HG02943 (cell line): Measurements from ENCODE around the gene LIN52.

Experiments
- ATAC-seq: cut with Tn5 transposase; IDR thresholded peaks from one replicate; pipeline ENCODE4 v1.9.1; 2021; ENCODE audit warnings: mild to moderate bottlenecking, low read depth, moderate library complexity; ENCODE audit not compliant: unreplicated experiment

The LIN52 gene

DNA sequence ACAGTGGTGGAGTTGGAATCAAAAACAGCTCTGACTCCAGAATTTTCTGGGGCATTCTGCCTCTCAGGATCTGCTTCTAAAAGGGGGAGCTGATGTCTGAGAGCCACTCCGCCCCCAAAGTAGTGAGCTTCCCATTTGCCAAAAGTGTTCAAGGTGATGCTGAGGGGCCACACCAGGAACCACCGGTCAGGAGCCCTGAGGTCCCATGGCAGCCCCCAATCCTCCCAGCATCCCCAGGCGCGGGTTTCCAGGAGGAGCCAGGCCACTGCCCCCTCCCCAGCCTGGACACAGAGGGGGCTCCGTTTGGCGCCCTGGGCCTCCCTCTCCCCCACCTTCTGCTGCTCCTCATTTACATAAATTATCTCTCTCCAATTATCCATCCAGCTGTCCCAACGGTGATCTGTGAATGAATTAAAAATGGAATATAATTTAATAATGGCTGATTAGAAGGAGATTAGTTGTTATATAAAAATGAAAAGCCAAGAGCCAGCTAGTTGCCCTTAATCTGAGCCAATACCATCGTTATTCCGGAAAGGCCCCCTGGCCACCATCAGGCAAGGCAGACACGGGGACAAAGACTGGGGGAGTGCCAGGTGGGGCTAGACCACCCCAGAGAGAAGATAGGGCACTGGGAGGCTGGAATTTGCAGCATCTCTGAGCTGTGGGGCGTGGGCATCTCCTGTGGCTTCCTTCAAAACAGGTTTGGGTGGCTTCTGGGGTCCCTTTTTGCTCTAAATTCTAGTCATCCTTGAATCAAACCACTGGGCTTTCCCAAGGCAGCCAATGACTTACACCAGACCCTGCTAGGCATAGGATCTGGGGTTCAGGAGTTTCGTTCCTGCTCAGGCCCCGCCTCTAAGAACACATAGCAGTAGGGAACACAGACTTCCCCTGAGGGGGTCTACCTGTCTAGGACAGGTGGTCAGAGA lies 134.8 kb downstream of the LIN52 start:
- ATAC-seq: no peak

DNA sequence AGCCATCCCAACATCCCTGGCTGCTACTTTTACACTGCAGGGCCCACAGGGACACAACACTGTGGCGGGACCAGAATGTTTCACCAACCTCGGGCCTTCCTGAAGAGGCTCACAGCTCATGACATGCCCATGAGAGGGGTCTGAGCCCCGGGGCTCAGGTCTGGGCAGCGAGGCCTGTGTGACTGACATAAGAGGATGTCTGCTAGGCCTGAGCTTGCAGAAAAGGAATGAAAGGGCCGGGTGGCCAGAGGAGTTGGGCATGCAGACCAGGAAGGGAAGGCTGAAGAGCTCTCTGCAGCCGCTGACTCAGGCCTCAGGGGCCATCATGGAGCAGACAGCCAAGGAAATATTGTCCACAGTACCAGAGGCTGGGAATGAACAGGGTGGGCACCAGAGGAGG lies 136.2 kb downstream of the LIN52 start:
- ATAC-seq: no peak

DNA sequence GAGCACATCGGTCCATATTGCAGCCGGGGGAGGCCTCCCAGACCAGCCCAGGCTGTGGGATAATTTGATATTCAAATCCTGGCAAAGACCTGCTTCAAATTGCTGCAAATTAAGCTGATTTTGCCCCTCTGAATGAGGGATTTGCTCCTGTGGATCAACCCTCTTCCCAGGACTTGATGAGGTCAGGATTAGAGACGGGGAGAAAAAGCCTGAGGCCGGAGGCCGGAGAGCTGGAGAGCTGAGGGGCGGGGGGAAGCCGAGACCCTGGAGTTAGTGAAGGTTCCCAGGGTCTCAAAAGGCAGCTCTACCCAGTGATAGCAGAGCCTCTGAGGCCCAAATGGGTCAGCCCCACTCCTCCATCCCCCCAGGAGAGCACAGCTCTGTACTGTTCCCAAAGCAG lies 137.0 kb downstream of the LIN52 start:
- no peak for ATAC-seq

- no peak for ATAC-seq
Observed at GRCh38 chr14:74223016-74223415, 138.3 kb downstream of the LIN52 start.

GRCh38 chr14:74231784-74232183 lies 147.0 kb downstream of the LIN52 start:
- ATAC-seq: no peak

DNA sequence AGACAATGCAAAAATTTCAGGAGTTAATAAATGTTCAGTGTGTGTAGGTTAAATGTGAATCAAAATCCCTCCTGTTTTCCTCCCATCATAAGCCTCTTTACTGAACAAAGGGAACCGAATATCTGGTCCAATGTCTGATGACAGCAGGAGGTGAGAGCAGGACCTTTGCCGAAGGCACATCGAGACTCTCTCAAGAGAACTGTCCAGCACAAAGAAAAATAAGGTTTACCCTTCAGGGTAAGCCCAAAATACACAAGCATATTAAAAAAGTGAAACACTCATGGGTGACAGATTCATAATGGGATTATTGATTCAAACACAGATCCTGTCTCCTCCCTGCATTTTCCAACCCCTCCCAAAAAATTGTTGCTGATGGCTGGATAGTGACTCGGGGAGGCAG lies 150.3 kb downstream of the LIN52 start:
- no peak for ATAC-seq

DNA sequence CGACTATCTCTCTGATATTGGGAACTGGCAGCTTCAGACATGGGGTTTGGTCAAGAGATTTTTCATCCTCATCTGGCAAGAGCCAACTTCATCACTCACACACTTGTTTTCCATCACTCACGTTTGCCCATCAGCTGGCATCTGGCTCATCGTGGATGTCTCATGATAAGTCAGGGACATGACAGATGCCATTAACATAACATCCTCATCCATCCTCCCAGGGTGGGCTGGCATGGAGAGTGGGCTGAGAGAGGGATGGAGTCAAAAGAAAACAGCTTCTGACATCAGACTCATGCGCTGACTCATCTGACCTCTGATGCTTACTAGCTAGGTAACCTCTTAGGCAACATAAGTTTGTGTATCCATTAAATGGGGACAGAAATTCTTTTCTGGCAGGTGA lies 152.7 kb downstream of the LIN52 start:
- ATAC-seq: no peak

DNA sequence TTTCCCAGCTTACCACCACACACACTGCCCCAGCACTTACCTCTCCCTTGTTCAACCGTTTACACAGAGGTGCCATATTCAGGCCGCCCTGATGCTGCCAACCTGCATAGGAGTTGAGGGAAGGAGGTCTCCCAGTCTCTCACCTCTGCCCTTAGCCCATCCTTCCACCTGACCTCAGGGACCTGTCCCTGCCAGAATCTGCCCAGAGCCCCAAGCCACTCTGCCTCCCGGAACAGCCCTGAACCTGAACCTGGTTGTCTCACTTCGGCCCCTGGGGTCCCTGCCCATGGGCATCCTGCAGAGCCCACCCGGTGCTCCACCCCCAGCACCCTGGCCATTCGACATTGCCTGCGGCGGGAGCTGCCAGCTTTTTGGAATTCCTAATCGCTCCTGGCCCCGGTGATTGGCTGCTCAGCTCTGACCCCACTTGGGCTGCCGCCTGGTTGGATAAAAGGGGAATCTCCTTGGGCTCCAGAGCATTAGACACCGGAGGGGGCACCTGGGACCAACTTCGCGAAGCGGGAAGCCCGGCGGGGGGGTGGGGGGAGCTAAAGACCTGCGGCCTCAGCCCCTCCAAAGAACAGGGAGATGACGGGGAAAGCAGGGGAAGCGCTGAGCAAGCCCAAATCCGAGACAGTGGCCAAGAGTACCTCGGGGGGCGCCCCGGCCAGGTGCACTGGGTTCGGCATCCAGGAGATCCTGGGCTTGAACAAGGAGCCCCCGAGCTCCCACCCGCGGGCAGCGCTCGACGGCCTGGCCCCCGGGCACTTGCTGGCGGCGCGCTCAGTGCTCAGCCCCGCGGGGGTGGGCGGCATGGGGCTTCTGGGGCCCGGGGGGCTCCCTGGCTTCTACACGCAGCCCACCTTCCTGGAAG lies 154.5 kb downstream of the LIN52 start, which contains the start of gene VSX2:
TSS of gene VSX2 (plus strand) at position 476 of the 874 bp plus-strand sequence. CDS start at position 589, 113 bp downstream.
- ATAC-seq: no peak

DNA sequence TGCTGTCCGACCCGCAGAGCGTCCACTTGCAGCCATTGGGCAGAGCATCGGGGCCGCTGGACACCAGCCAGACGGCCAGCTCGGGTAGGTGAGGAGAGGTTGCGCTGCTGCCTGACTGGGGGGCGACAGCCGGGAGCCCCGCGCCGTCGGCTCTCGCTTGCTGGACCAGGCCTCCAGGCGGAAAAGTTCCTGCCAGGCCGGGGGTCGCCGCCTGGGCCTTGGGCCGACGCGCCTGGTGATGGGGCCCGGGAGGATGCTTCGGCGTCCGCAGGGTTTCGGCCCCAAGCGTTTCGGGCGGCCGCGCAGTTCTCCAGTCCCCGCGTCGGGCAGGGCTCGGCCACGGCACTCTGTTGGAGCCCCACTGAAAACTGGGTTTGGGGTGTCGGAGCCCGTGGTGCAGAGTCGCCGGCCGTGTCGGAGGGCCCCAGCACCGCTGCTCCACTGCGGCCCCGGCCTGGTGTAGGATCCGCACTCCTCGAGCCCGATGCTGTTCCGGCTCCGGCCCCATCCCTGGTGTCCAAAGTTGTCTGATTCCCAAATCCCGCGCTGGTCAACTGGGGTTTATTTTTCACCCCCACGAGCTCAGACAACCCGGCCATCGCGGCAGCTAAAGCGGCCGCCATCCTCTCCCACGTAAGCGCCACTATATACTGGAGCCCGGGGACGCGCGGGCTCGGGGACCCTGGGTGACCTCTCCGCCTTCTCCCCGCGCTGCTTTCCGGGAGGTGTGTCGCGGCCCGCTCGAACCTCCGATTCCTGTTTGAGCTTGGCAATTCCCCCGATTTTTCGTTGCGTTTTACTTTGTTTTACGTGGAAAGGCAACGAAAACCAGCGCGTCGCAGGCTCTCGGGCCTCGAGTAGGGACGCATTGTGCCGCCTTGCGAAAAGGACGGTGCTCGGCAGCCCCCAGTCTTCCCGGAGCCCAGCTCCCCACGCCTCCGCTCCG lies 155.4 kb downstream of the LIN52 start:
- ATAC-seq: no peak

GRCh38 chr14:74240794-74241651 lies 156.3 kb downstream of the LIN52 start:
- no peak for ATAC-seq

DNA sequence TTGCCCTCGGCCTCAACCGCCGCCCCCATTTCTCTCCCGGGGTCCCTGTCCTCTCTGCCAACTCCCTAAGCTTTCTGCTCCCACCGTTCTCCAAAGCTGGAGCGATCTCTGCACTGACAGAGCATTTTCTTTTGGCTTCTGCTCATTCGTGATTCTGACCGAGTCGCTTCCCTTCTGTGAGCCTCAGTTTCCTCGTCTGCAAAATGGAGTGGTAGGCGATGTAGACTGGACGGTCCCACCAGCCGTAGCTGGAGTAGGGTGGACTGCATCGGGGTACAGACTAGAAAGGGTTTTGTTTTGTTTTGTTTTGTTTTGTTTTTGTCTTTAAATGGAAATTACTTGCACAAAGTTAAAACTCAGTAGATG lies 156.9 kb downstream of the LIN52 start:
- ATAC-seq: no peak

GRCh38 chr14:74242021-74242779 lies 157.4 kb downstream of the LIN52 start:
- no peak for ATAC-seq

DNA sequence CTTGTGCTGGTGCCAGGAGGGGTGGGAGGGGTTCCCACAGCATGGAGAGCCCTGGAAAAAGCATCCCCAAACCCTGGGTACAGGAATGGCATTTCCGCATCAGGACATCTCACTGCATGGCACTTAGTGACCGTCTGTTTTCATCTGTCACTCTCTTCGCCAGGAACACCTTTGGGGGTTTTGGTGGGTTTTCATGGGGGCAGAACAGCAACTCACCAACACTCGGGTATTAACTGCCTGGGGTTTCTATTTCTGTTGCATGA lies 158.0 kb downstream of the LIN52 start:
- ATAC-seq: no peak

GRCh38 chr14:74243051-74243450 lies 158.3 kb downstream of the LIN52 start:
- ATAC-seq: no peak

- ATAC-seq: no peak
Observed at GRCh38 chr14:74244115-74244514, 159.4 kb downstream of the LIN52 start.

DNA sequence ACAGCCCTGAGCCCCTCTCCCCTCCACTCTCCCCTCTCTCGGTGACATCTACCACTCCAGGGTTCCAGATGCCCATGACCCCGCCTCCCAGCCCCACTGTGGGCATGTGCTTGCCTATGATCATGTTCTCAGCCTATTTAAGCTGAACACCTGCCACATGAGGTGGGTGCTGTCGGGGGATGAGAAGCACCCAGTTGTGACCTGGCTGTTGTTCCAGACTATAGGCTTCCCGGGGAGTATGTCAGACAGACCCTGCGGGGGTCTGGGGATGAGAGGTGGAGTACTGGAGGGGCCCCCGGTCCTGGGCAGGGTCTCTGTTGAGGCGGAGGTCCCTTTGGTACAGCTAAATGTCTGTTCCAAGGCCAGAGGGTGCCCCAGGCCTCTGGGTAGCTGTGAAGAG lies 160.5 kb downstream of the LIN52 start:
- ATAC-seq: no peak

GRCh38 chr14:74246542-74246941 lies 161.8 kb downstream of the LIN52 start:
- no peak for ATAC-seq

- no peak for ATAC-seq
Observed at GRCh38 chr14:74248017-74248416, 163.3 kb downstream of the LIN52 start.
